H1 (cell line): ENCODE measurements around the gene TGFB1I1. TPM values are rescaled to one million over a fixed set of nuclear protein-coding genes. Genes with fewer than 3 reads are reported as not detected.
A peak's percentile ranks its signal among the peaks of the same experiment; 100 is the strongest.

Experiments
- GTF2F1 ChIP-seq: IDR thresholded peaks from 2 replicates; pipeline ENCODE4 v1.6.1; 2012; ENCODE audit warnings: low read depth, low read length, improper control_type of control experiment, borderline replicate concordance
- JUND ChIP-seq: IDR thresholded peaks from 2 replicates; pipeline ENCODE4 v1.6.1; 2011; ENCODE audit warnings: mild to moderate bottlenecking, improper control_type of control experiment, low read length
- MAFK ChIP-seq: IDR thresholded peaks from 2 replicates; pipeline ENCODE4 v1.6.1; 2012; ENCODE audit warnings: low read depth, mild to moderate bottlenecking, improper control_type of control experiment, low read length
- POLR2A ChIP-seq, 2 experiments: IDR thresholded peaks; 1 replicate in 1 of 2; 2 replicates in 1 of 2; pipeline ENCODE4 v1.6.1; 2011; ENCODE audit warnings: low read depth in 2 of 2, low read length in 2 of 2, mild to moderate bottlenecking in 2 of 2; ENCODE audit errors: control extremely low read depth in 1 of 2
- RAD21 ChIP-seq, 2 experiments: IDR thresholded peaks in 1 of 2; conservative IDR thresholded peaks in 1 of 2; 2 replicates each; pipeline ENCODE4 v1.6.1; 2011; ENCODE audit warnings: low read depth in 2 of 2, low read length in 2 of 2, improper control_type of control experiment in 1 of 2, inconsistent platforms in 1 of 2, mild to moderate bottlenecking in 1 of 2, moderate library complexity in 1 of 2
- RFX5 ChIP-seq: IDR thresholded peaks from 2 replicates; pipeline ENCODE4 v1.6.1; 2011; ENCODE audit warnings: low read depth, low read length, improper control_type of control experiment, borderline replicate concordance
- RNF2 ChIP-seq: fragments of 200-900, 300-1000 bp; sonication (generic); IDR thresholded peaks from 2 replicates; pipeline ENCODE4 v1.7.1; 2016; ENCODE audit warnings: borderline replicate concordance, low read depth, mild to moderate bottlenecking, antibody characterized with exemption, low read length; ENCODE audit not compliant: poor library complexity, severe bottlenecking; ENCODE audit errors: missing control alignments
- SIRT6 ChIP-seq: IDR thresholded peaks from one replicate; pipeline ENCODE4 v1.7.1; 2012; ENCODE audit warnings: low read length, inconsistent platforms
- TEAD4 ChIP-seq: IDR thresholded peaks from 2 replicates; pipeline ENCODE4 v1.6.1; 2012; ENCODE audit warnings: low read depth, low read length, inconsistent platforms, mixed read lengths
- polyA plus RNA-seq, 7 experiments: library from polyadenylated mRNA; depleted of rRNA in 3 of 7; stranded (reverse) in 5 of 7; unstranded in 2 of 7; fragments of >200 nt in 5 of 7; fragments of 200-250 nt in 2 of 7; gene quantifications; 1 replicate in 5 of 7; 2 replicates in 1 of 7; 4 replicates in 1 of 7; pipeline versions ENCODE4 v1.2.1 to v1.2.3, GENCODE V29; 2011 to 2013; ENCODE audit warnings: missing spikeins in 2 of 7, mixed read lengths in 2 of 7
- total RNA-seq: library from RNA; stranded (reverse); fragmentation: NEBNext Ultra II Directional; extraction: Animal tissue kit (Norgen Biotek cat#: 25700); gene quantifications from 2 replicates; pipeline ENCODE4 v1.2.1, GENCODE V29; 2021
- TF ChIP-seq, protein P1 (sequence below): fragments of 300-600 bp; sonication (generic); IDR thresholded peaks from 2 replicates; pipeline ENCODE4 v1.7.1; 2012; ENCODE audit warnings: low read length, moderate library complexity, mild to moderate bottlenecking, inconsistent platforms; ENCODE audit not compliant: insufficient replicate concordance

Gene TGFB1I1
- total and polyA plus RNA-seq, 2 of the 8 experiments (the other 6 are each of a cell fraction or from before 2014, with no cell fraction given): 5.6 to 5.8 TPM

DNA sequence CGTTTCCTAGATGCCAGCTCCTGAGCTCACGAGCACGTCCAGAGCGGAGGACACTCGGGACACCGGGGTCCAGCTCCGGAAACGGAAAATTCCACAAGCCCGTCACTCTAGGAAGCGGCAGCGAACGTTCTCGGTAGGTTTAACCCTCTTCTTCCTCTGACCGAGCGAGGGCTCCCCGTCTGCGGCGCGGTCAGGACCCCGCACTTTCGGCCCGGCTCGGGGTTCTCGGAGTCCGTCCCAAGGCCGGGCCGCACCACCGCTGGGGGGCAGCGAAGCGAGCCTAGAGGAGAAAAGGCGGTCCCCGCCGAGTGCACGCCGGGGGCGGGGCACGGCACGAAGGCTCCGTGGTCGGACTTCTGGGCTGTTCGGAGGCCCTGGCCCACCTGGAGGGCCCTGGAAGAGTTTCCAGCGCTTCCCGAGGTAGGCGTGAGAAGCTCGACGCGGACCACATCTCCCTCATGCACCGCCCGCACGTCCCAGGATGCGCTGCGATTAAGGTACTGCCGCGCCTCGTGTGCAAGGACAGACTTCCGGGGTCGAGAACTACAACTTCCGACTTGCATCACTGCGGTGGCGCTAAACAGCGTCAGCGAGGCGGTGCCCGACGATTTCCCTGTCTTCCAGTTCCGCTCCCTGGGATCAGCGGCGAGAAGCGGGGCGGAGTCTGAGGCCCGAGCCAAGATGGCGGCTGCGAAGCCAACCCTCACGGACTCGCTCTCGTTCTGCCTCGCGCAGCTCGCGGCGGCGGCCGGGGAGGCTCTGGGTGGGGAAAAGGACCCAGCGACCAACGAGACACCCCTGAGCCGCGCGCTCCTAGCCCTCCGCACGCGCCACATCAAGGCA is 12.9 kb upstream of the TGFB1I1 start, which contains the start of gene ARMC5 (continued):
- TF ChIP-seq, protein P1, sequence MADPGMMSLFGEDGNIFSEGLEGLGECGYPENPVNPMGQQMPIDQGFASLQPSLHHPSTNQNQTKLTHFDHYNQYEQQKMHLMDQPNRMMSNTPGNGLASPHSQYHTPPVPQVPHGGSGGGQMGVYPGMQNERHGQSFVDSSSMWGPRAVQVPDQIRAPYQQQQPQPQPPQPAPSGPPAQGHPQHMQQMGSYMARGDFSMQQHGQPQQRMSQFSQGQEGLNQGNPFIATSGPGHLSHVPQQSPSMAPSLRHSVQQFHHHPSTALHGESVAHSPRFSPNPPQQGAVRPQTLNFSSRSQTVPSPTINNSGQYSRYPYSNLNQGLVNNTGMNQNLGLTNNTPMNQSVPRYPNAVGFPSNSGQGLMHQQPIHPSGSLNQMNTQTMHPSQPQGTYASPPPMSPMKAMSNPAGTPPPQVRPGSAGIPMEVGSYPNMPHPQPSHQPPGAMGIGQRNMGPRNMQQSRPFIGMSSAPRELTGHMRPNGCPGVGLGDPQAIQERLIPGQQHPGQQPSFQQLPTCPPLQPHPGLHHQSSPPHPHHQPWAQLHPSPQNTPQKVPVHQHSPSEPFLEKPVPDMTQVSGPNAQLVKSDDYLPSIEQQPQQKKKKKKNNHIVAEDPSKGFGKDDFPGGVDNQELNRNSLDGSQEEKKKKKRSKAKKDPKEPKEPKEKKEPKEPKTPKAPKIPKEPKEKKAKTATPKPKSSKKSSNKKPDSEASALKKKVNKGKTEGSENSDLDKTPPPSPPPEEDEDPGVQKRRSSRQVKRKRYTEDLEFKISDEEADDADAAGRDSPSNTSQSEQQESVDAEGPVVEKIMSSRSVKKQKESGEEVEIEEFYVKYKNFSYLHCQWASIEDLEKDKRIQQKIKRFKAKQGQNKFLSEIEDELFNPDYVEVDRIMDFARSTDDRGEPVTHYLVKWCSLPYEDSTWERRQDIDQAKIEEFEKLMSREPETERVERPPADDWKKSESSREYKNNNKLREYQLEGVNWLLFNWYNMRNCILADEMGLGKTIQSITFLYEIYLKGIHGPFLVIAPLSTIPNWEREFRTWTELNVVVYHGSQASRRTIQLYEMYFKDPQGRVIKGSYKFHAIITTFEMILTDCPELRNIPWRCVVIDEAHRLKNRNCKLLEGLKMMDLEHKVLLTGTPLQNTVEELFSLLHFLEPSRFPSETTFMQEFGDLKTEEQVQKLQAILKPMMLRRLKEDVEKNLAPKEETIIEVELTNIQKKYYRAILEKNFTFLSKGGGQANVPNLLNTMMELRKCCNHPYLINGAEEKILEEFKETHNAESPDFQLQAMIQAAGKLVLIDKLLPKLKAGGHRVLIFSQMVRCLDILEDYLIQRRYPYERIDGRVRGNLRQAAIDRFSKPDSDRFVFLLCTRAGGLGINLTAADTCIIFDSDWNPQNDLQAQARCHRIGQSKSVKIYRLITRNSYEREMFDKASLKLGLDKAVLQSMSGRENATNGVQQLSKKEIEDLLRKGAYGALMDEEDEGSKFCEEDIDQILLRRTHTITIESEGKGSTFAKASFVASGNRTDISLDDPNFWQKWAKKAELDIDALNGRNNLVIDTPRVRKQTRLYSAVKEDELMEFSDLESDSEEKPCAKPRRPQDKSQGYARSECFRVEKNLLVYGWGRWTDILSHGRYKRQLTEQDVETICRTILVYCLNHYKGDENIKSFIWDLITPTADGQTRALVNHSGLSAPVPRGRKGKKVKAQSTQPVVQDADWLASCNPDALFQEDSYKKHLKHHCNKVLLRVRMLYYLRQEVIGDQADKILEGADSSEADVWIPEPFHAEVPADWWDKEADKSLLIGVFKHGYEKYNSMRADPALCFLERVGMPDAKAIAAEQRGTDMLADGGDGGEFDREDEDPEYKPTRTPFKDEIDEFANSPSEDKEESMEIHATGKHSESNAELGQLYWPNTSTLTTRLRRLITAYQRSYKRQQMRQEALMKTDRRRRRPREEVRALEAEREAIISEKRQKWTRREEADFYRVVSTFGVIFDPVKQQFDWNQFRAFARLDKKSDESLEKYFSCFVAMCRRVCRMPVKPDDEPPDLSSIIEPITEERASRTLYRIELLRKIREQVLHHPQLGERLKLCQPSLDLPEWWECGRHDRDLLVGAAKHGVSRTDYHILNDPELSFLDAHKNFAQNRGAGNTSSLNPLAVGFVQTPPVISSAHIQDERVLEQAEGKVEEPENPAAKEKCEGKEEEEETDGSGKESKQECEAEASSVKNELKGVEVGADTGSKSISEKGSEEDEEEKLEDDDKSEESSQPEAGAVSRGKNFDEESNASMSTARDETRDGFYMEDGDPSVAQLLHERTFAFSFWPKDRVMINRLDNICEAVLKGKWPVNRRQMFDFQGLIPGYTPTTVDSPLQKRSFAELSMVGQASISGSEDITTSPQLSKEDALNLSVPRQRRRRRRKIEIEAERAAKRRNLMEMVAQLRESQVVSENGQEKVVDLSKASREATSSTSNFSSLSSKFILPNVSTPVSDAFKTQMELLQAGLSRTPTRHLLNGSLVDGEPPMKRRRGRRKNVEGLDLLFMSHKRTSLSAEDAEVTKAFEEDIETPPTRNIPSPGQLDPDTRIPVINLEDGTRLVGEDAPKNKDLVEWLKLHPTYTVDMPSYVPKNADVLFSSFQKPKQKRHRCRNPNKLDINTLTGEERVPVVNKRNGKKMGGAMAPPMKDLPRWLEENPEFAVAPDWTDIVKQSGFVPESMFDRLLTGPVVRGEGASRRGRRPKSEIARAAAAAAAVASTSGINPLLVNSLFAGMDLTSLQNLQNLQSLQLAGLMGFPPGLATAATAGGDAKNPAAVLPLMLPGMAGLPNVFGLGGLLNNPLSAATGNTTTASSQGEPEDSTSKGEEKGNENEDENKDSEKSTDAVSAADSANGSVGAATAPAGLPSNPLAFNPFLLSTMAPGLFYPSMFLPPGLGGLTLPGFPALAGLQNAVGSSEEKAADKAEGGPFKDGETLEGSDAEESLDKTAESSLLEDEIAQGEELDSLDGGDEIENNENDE: no peak
- no peak; the same call in 1 of the 2 replicates for TF ChIP-seq GTF2F1
- peak; percentile 89 to 96 for TF ChIP-seq POLR2A (IDR thresholded peaks at IDR 0.05; ENCODE audit: control extremely low read depth in 1 of 2, low read depth in 2 of 2, low read length in 2 of 2)
- TF ChIP-seq TEAD4: no peak
- TF ChIP-seq RAD21 (IDR thresholded peaks at IDR 0.05 in 1 of 2, conservative IDR thresholded peaks at IDR 0.05 in 1 of 2; ENCODE audit: low read depth in 2 of 2, low read length in 2 of 2): peak in 1 of 2 experiments; percentile 28; a peak in 2 of 4 replicates
- TF ChIP-seq MAFK: no peak
- no peak for TF ChIP-seq SIRT6
- TF ChIP-seq RNF2: no peak
- TF ChIP-seq JUND: no peak
- no peak for TF ChIP-seq RFX5
